GM12878 (cell line): ENCODE results near the gene DPP6. TPM values are rescaled to one million over a fixed set of nuclear protein-coding genes. Genes with fewer than 3 reads are reported as not detected.

Experiments
- ATAC-seq: fragments of 200-7000 bp; cut with Tn5 transposase; 3 replicates; pipeline ENCODE4 v1.9.1; 2020; ENCODE audit warnings: mild to moderate bottlenecking, moderate library complexity
- BruUV-seq: library from RNA; stranded (reverse); fragments of 400-500 nt; replicated peaks from 2 replicates; lab custom pipeline; 2021; lab: Mats Ljungman, UMichigan
- CTCF ChIA-PET: fragments of 300-600 bp; sonication (Branson Sonifier 250); formaldehyde crosslinking; extraction: SDS; loops from one replicate; lab custom pipeline; 2021; ENCODE audit warnings: inconsistent platforms; lab: Yijun Ruan, JAX
- POLR2A ChIA-PET: fragments of 350-600 bp; formaldehyde crosslinking; extraction: SDS; loops from one replicate; lab custom pipeline; 2021; ENCODE audit warnings: inconsistent platforms; lab: Charles Lee
- RAD21 ChIA-PET: fragments of 300-600 bp; sonication (Branson Sonifier 250); formaldehyde crosslinking; loops from one replicate; lab custom pipeline; 2023; ENCODE audit warnings: antibody characterized with exemption; ENCODE audit not compliant: unreplicated experiment; lab: Charles Lee
- SMC1A ChIA-PET: fragments of 300-600 bp; sonication (Branson Sonifier 250); formaldehyde crosslinking; loops from one replicate; lab custom pipeline; 2023; ENCODE audit not compliant: unreplicated experiment, uncharacterized antibody; lab: Charles Lee
- DNase-seq: peaks from one replicate; pipeline ENCODE4 v3.0.0-alpha.2; 2011; ENCODE audit warnings: low read depth, low spot score
- FAIRE-seq: peaks from 3 replicates; lab custom pipeline; 2011; peaks lifted over from hg19 to GRCh38; lab: Jason Lieb, UNC
- H2AFZ ChIP-seq: 2 replicates; pipeline ENCODE4 v1.6.0; 2011; ENCODE audit warnings: low read depth, low read length, control low read depth; ENCODE audit not compliant: control insufficient read depth
- H3K27ac ChIP-seq: 2 replicates; pipeline ENCODE4 v1.5.1; 2011; ENCODE audit warnings: control low read depth; ENCODE audit not compliant: control insufficient read depth, insufficient read depth
- H3K27me3 ChIP-seq, 2 experiments: replicated peaks in 1 of 2; 2 replicates each; pipeline versions ENCODE4 v1.6.0 to v1.6.1; 2011; ENCODE audit warnings: low read length in 1 of 2; ENCODE audit not compliant: control insufficient read depth in 2 of 2, insufficient read depth in 2 of 2
- H3K36me3 ChIP-seq, 2 experiments: 2 replicates each; pipeline ENCODE4 v1.5.1; 2011; ENCODE audit warnings: low read length in 1 of 2; ENCODE audit not compliant: control insufficient read depth in 2 of 2, insufficient read depth in 2 of 2
- H3K4me1 ChIP-seq: 2 replicates; pipeline ENCODE4 v1.6.1; 2011; ENCODE audit warnings: mild to moderate bottlenecking, low read length, moderate library complexity, mixed read lengths; ENCODE audit not compliant: control insufficient read depth, insufficient read depth
- H3K4me2 ChIP-seq: 2 replicates; pipeline ENCODE4 v1.6.0; 2011; ENCODE audit warnings: control low read depth; ENCODE audit not compliant: control insufficient read depth, insufficient read depth
- H3K4me3 ChIP-seq: fragments of 200-600 bp; sonication (generic); 2 replicates; pipeline ENCODE4 v1.5.1; 2016
- H3K79me2 ChIP-seq: 2 replicates; pipeline ENCODE4 v1.6.0; 2011; ENCODE audit warnings: low read length; ENCODE audit not compliant: control insufficient read depth, insufficient read depth
- H3K9ac ChIP-seq: 2 replicates; pipeline ENCODE4 v1.8.0; 2011; ENCODE audit warnings: low read length, control low read depth, mixed read lengths; ENCODE audit not compliant: control insufficient read depth, insufficient read depth
- H3K9me3 ChIP-seq: replicated peaks from 3 replicates; pipeline ENCODE4 v1.5.1; 2011; ENCODE audit warnings: mild to moderate bottlenecking, low read length; ENCODE audit not compliant: control insufficient read depth, insufficient read depth
- H4K20me1 ChIP-seq: 2 replicates; pipeline ENCODE4 v1.6.0; 2011; ENCODE audit not compliant: control insufficient read depth, insufficient read depth
- NR2F1 ChIP-seq: fragments of 450-650 bp; conservative IDR thresholded peaks from 2 replicates; pipeline ENCODE4 v1.6.1; 2017; ENCODE audit warnings: mild to moderate bottlenecking
- RELA ChIP-seq: fragments of 450-650 bp; IDR thresholded peaks from 2 replicates; pipeline ENCODE4 v1.8.0; 2014; ENCODE audit warnings: borderline replicate concordance; ENCODE audit not compliant: partially characterized antibody
- RFX5 ChIP-seq: IDR thresholded peaks from 2 replicates; pipeline ENCODE4 v1.6.1; 2011; ENCODE audit warnings: low read depth, low read length, improper control_type of control experiment
- SMAD5 ChIP-seq: IDR thresholded peaks from 2 replicates; pipeline ENCODE4 v1.6.1; 2016; ENCODE audit warnings: antibody characterized with exemption, low read depth
- SPI1 ChIP-seq: IDR thresholded peaks from 2 replicates; pipeline ENCODE4 v1.6.1; 2011; ENCODE audit warnings: low read depth, mild to moderate bottlenecking, low read length, moderate library complexity, borderline replicate concordance; ENCODE audit not compliant: insufficient read depth
- TBL1XR1 ChIP-seq: IDR thresholded peaks from 2 replicates; pipeline ENCODE4 v1.6.1; 2012; ENCODE audit warnings: low read depth, low read length, improper control_type of control experiment
- TCF12 ChIP-seq: IDR thresholded peaks from 2 replicates; pipeline ENCODE4 v1.6.1; 2011; ENCODE audit warnings: low read depth, mild to moderate bottlenecking, low read length
- WRNIP1 ChIP-seq: IDR thresholded peaks from 2 replicates; pipeline ENCODE4 v1.6.1; 2011; ENCODE audit warnings: low read depth, low read length, improper control_type of control experiment, borderline replicate concordance
- ZNF274 ChIP-seq: IDR thresholded peaks from one replicate; pipeline ENCODE4 v1.8.0; 2011; ENCODE audit not compliant: insufficient read length, insufficient read depth
- WGBS: methylation state at CpG from one replicate; pipeline ENCODE4 v1.1.6; 2016; ENCODE audit warnings: low lambda C conversion rate; ENCODE audit not compliant: insufficient replicate concordance, insufficient coverage; ENCODE audit errors: missing lambda C conversion rate; 5-methylcytosine and 5-hydroxymethylcytosine counted together
- in situ Hi-C: fragments of 300-500 bp; cut with MboI; formaldehyde crosslinking; loops from 9 replicates; pipeline ENCODE4 v1.14.3; 2018; ENCODE audit warnings: mixed read lengths
- intact Hi-C: fragments of 100-400 bp; cut with micrococcal nuclease; formaldehyde crosslinking; loops from one replicate; pipeline ENCODE4 v1.14.2; 2022; ENCODE audit not compliant: unreplicated experiment
- polyA plus RNA-seq, 11 experiments: library from polyadenylated mRNA; depleted of rRNA in 4 of 11; unstranded in 6 of 11; stranded (reverse) in 5 of 11; fragments of >200 nt; fragmentation: Nextera tagmentation in 4 of 11; fragmentation: Illumina TruSeq in 1 of 11; extraction: Ambion mirVana in 4 of 11; extraction: Trizol in 1 of 11; gene quantifications; 1 replicate in 1 of 11; 2 replicates in 10 of 11; pipeline versions ENCODE4 v1.2.1 to v1.2.3, GENCODE V29; 2011 to 2016; ENCODE audit warnings: inconsistent platforms in 2 of 11, missing spikeins in 2 of 11, low read depth in 1 of 11
- total RNA-seq, 4 experiments: library from RNA; depleted of rRNA in 3 of 4; stranded (reverse); fragments of >200 nt in 3 of 4; fragmentation: Illumina TruSeq in 1 of 4; extraction: Trizol in 1 of 4; gene quantifications; 2 replicates each; pipeline versions ENCODE4 v1.2.1 to v1.2.3, GENCODE V29; 2013 to 2021
- TF ChIP-seq, protein P1 (sequence below): fragments of 450-650 bp; IDR thresholded peaks from 2 replicates; pipeline ENCODE4 v1.6.1; 2016; ENCODE audit warnings: mild to moderate bottlenecking
- TF ChIP-seq, protein P2 (sequence below): IDR thresholded peaks from 2 replicates; pipeline ENCODE4 v1.6.1; 2011; ENCODE audit warnings: low read depth, mild to moderate bottlenecking, low read length, moderate library complexity, borderline replicate concordance; ENCODE audit errors: extremely low read depth
- TF ChIP-seq, protein P3 (sequence below): fragments of 450-650 bp; IDR thresholded peaks from 2 replicates; pipeline ENCODE4 v1.6.1; 2014; ENCODE audit warnings: mild to moderate bottlenecking
- TF ChIP-seq, protein P4 (sequence below): fragments of 450-650 bp; formaldehyde crosslinking; IDR thresholded peaks from 2 replicates; pipeline ENCODE4 v1.4.0; 2020; ENCODE audit warnings: mild to moderate bottlenecking, moderate library complexity
- TF ChIP-seq, protein P5 (sequence below): fragments of 450-650 bp; formaldehyde crosslinking; IDR thresholded peaks from 2 replicates; pipeline ENCODE4 v1.4.0; 2022; ENCODE audit warnings: mild to moderate bottlenecking, moderate library complexity

The DPP6 gene
- total and polyA plus RNA-seq, 10 of the 15 experiments (the other 5 are each of a cell fraction or from before 2014, with no cell fraction given): not detected

DNA sequence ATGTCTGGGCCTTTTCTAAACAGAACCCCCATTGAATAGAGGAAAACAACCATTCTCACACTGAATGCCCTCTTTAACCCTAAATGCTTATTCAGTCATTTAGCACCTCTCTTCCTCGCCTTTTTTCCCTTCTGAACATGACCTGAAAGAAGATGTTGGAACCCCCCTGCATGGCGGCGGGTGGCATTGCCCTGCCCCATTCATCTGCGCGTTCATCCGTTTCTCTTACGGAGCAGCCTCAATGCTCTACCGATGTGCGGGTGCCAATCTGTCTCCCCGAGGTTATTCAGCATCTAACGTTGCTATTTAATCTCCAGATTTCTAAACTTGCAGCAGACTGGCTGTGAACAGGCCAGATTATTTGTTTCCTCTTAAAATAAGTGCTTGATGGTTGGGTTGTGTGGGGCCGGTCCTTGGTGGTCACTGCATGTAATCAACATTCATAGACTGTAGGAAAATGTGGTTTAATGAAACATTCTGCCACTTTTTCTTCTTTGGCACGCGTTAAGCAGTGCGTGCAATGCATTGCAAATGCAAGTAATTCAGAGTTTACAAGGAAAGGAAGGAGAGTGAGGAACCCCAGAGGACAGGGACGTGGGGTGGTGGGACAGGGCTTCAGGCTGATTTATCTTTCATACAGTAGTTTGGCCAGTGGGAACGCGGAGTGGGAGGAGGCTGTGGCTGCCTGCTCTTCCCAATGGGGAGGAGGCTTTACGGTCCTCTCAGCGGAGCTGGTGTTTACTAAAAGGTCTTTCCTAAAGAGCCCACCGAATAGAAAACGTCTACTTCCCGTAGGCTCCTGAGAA, 286.7 kb downstream of the DPP6 start:
- ChIA-PET POLR2A (no interaction called here), CTCF (no interaction called here), SMC1A (no interaction called here), RAD21 (no interaction called here)
- FAIRE-seq: no peak
- DNase-seq: no peak
- no peaks in the 10 kb centered on the region for H4K20me1 ChIP-seq
- no TSS peak for BruUV-seq
- no peak for ATAC-seq
- no peaks in the 10 kb centered on the region for H3K79me2 ChIP-seq
- intact Hi-C loops (no loop called here), in situ Hi-C loops (no loop called here)
- no peaks in the 10 kb centered on the region for H3K4me1 ChIP-seq
- no peaks in the 10 kb centered on the region for H3K9me3 ChIP-seq
- no peaks in the 10 kb centered on the region for H3K27me3 ChIP-seq
- H2AFZ ChIP-seq: no peak overlapping the region
- no peak overlapping the region for H3K4me3 ChIP-seq
- H3K27ac ChIP-seq: no peak overlapping the region
- H3K36me3 ChIP-seq: no peaks in the 10 kb centered on the region
- no peak overlapping the region for H3K9ac ChIP-seq
- WGBS: 41% methylated on average over 23 of the region's 23 CpGs
- H3K4me2 ChIP-seq: no peak overlapping the region
- TF ChIP-seq, protein P1, sequence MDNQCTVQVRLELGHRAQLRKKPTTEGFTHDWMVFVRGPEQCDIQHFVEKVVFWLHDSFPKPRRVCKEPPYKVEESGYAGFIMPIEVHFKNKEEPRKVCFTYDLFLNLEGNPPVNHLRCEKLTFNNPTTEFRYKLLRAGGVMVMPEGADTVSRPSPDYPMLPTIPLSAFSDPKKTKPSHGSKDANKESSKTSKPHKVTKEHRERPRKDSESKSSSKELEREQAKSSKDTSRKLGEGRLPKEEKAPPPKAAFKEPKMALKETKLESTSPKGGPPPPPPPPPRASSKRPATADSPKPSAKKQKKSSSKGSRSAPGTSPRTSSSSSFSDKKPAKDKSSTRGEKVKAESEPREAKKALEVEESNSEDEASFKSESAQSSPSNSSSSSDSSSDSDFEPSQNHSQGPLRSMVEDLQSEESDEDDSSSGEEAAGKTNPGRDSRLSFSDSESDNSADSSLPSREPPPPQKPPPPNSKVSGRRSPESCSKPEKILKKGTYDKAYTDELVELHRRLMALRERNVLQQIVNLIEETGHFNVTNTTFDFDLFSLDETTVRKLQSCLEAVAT: no peak
- TF ChIP-seq TBL1XR1 (no peak), TCF12 (no peak), SMAD5 (no peak), WRNIP1 (no peak), SPI1 (no peak), RELA (no peak), ZNF274 (no peak), NR2F1 (no peak), RFX5 (no peak)
- TF ChIP-seq, protein P2, sequence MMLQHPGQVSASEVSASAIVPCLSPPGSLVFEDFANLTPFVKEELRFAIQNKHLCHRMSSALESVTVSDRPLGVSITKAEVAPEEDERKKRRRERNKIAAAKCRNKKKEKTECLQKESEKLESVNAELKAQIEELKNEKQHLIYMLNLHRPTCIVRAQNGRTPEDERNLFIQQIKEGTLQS: no peak
- TF ChIP-seq, protein P3, sequence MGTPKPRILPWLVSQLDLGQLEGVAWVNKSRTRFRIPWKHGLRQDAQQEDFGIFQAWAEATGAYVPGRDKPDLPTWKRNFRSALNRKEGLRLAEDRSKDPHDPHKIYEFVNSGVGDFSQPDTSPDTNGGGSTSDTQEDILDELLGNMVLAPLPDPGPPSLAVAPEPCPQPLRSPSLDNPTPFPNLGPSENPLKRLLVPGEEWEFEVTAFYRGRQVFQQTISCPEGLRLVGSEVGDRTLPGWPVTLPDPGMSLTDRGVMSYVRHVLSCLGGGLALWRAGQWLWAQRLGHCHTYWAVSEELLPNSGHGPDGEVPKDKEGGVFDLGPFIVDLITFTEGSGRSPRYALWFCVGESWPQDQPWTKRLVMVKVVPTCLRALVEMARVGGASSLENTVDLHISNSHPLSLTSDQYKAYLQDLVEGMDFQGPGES: no peak
- TF ChIP-seq, protein P4, sequence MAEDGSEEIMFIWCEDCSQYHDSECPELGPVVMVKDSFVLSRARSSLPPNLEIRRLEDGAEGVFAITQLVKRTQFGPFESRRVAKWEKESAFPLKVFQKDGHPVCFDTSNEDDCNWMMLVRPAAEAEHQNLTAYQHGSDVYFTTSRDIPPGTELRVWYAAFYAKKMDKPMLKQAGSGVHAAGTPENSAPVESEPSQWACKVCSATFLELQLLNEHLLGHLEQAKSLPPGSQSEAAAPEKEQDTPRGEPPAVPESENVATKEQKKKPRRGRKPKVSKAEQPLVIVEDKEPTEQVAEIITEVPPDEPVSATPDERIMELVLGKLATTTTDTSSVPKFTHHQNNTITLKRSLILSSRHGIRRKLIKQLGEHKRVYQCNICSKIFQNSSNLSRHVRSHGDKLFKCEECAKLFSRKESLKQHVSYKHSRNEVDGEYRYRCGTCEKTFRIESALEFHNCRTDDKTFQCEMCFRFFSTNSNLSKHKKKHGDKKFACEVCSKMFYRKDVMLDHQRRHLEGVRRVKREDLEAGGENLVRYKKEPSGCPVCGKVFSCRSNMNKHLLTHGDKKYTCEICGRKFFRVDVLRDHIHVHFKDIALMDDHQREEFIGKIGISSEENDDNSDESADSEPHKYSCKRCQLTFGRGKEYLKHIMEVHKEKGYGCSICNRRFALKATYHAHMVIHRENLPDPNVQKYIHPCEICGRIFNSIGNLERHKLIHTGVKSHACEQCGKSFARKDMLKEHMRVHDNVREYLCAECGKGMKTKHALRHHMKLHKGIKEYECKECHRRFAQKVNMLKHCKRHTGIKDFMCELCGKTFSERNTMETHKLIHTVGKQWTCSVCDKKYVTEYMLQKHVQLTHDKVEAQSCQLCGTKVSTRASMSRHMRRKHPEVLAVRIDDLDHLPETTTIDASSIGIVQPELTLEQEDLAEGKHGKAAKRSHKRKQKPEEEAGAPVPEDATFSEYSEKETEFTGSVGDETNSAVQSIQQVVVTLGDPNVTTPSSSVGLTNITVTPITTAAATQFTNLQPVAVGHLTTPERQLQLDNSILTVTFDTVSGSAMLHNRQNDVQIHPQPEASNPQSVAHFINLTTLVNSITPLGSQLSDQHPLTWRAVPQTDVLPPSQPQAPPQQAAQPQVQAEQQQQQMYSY (CRISPR knock-in tag): no peak
- TF ChIP-seq, protein P5, sequence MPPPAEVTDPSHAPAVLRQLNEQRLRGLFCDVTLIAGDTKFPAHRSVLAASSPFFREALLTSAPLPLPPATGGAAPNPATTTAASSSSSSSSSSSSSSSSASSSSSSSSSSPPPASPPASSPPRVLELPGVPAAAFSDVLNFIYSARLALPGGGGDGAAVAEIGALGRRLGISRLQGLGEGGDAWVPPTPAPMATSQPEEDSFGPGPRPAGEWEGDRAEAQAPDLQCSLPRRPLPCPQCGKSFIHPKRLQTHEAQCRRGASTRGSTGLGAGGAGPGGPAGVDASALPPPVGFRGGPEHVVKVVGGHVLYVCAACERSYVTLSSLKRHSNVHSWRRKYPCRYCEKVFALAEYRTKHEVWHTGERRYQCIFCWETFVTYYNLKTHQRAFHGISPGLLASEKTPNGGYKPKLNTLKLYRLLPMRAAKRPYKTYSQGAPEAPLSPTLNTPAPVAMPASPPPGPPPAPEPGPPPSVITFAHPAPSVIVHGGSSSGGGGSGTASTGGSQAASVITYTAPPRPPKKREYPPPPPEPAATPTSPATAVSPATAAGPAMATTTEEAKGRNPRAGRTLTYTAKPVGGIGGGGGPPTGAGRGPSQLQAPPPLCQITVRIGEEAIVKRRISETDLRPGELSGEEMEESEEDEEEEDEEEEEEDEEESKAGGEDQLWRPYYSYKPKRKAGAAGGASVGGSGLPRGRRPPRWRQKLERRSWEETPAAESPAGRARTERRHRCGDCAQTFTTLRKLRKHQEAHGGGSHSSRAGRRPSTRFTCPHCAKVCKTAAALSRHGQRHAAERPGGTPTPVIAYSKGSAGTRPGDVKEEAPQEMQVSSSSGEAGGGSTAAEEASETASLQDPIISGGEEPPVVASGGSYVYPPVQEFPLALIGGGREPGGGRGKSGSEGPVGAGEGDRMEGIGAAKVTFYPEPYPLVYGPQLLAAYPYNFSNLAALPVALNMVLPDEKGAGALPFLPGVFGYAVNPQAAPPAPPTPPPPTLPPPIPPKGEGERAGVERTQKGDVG (CRISPR knock-in tag): no peak
